Cerebellar cortex (tissue), 1 donor: Measurements from ENCODE around the gene BRME1.

Experiments
- DNase-seq: peaks from one replicate; pipeline ENCODE4 v3.0.0-alpha.2; 2015; ENCODE audit warnings: low spot score

Gene BRME1

GRCh38 chr19:13844130-13844631, 61.7 kb downstream of the BRME1 start:
- no peak for DNase-seq

- peak; percentile 49 for DNase-seq
These were observed 62.6 kb downstream of the BRME1 start for GRCh38 chr19:13843104-13843921.

- DNase-seq, result peak; percentile 53
These were observed 63.4 kb downstream of the BRME1 start for GRCh38 chr19:13842291-13843103.

- DNase-seq, result no peak
These were observed 64.0 kb downstream of the BRME1 start for GRCh38 chr19:13841962-13842290.

- no peak for DNase-seq
These were observed 64.6 kb downstream of the BRME1 start for GRCh38 chr19:13841086-13841961.

GRCh38 chr19:13840305-13841085, 65.4 kb downstream of the BRME1 start:
- no peak for DNase-seq

GRCh38 chr19:13839938-13840304, 66.0 kb downstream of the BRME1 start:
- no peak for DNase-seq

- no peak for DNase-seq
These were observed 66.6 kb downstream of the BRME1 start for GRCh38 chr19:13839130-13839937.

GRCh38 chr19:13838435-13839129, 67.3 kb downstream of the BRME1 start:
- DNase-seq, result no peak

GRCh38 chr19:13835791-13836723, 69.9 kb downstream of the BRME1 start:
- DNase-seq, result no peak

GRCh38 chr19:13834244-13835069, 71.5 kb downstream of the BRME1 start:
- DNase-seq, result peak; percentile 73

GRCh38 chr19:13833330-13834243, 72.3 kb downstream of the BRME1 start:
- DNase-seq, result peak; percentile 90
